ENCODE measurements around the gene SLC9A8. TPM values are rescaled to one million over a fixed set of nuclear protein-coding genes. Genes with fewer than 3 reads are reported as not detected.

SLC9A8 gene
- total RNA-seq, 1 experiment from 2014 or later: 39.9 TPM

- DNase-seq (ENCODE audit: low spot score): peak; percentile 99
Measured at GRCh38 chr20:49915380-49916145, 102.9 kb downstream of the SLC9A8 start, which contains the start of gene SPATA2. Gene SPATA2, minus strand, starts transcription at chr20:49915529. Its CDS starts 7,039 bp downstream, at chr20:49908490.

- DNase-seq (ENCODE audit: low spot score): peak; percentile 95
Measured at GRCh38 chr20:49916146-49917002, 103.7 kb downstream of the SLC9A8 start.

- DNase-seq (ENCODE audit: low spot score): no peak
Measured at GRCh38 chr20:49918446-49918845, 105.8 kb downstream of the SLC9A8 start.

DNA sequence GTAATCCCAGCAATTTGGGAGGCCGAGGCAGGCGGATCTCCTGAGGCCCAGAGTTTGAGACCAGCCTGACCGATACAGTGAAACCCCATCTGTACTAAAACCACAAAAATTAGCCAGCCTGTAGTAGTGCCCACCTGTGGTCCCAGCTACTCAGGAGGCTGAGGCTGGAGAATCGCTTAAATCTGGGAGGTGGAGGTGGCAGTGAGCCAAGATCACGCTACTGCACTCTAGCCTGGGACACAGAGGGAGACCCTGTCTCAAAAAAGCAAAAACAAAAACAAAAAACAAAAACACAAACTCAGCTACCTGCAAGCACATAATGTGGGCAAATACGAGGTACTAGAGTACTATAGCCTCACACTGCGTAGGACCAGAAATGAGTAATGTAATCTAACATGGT lies 106.4 kb downstream of the SLC9A8 start:
- DNase-seq (ENCODE audit: low spot score): no peak

DNA sequence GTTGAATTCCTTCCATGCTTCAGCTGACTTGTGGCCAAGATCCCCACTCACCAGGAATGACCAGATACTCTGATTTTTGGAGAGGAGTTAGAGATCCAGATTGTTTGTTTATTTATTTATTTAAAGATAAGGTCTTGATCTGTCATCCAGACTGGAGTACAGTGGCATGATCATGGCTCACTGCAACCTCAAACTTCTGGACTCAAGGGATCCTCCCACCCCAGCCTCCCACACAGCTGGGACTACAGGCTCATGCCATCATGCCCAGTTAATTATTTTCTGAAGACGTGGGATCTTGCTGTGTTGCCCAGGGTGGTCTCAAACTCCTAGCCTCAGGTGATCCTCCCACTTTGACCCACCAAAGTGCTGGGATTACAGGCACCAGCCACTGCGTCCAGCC lies 106.8 kb downstream of the SLC9A8 start:
- DNase-seq (ENCODE audit: low spot score): no peak

- no peak for DNase-seq (ENCODE audit: low spot score)
Measured at GRCh38 chr20:49924247-49924646, 111.6 kb downstream of the SLC9A8 start.

DNA sequence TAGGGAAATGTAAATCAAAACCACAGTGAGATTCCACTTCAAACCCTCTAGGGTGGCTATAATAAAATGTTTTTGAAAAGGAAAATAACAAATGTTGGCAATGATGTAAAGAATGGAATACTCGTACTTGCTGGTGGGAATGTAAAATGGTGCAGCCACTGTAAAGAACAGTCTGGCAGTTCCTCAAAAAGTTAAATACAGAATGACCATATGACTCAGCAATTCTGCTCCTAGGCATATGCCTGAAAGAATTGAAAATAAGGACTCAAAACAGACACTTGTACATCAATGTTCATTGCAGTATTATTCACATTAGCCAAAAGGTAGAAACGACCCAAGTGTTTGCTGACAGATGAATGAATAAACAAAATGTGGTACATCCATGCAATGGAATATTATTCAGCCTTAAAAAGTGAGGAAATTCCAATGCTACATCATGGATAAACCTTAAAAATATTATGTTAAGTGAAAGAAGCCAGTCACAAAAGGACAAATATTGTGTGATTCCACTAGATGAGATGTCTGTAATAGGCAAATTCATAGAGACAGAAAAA lies 113.3 kb downstream of the SLC9A8 start:
- no peak for DNase-seq (ENCODE audit: low spot score)

DNA sequence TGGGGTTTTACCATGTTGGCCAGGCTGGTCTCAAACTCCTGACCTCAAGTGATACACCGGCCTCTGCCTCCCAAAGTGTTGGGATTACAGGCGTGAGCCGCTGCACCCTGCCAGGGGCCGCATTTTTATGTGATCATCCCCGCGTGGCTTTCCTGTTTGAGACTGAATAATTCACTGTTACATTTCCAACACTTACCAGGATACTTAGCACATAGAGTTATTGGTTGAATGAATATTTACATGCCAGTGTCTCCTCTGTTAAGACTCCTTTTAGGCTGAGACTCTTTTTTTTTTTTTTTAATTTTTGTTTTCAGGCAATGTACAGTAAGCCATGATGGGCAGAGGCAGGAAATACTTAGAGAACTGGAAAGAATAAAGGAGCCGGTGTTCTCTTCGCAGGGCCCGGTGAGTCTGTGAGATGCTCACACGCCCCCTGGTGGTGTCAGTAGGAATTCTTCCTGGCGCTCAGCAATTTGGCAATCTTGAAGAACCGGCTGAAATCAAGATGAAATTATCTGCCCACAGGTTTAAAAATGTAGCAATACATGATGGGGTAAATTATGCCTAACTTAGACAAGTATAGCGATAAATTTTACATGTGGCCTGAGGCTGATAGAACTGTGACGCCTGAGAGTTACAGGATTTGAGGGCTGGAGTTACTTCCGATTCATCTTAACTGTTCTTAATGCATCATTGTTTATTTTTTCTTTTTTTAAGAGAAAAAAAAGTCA lies 115.9 kb downstream of the SLC9A8 start:
- DNase-seq (ENCODE audit: low spot score): peak; percentile 97

GRCh38 chr20:49929142-49929494 lies 116.5 kb downstream of the SLC9A8 start:
- DNase-seq (ENCODE audit: low spot score): no peak

DNA sequence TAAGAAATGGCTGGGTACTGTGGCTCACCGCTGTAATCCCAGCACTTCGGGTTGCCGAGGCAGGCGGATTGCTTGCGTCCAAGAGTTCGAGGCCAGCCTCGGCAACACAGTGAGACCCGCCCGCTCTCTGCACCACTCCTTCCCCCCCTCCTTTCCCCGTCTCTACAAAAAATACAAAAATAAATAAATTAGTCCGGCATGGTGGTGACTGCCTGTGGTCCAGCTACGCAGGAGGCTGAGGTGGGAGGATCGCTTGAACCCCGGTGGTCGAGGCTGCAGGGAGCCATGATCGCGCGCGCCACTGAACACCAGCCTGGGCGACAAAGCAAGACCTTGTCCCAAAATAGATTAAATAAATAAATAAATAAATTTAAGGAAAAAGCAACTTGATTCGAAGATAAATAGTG lies 123.1 kb downstream of the SLC9A8 start:
- no peak for DNase-seq (ENCODE audit: low spot score)

DNA sequence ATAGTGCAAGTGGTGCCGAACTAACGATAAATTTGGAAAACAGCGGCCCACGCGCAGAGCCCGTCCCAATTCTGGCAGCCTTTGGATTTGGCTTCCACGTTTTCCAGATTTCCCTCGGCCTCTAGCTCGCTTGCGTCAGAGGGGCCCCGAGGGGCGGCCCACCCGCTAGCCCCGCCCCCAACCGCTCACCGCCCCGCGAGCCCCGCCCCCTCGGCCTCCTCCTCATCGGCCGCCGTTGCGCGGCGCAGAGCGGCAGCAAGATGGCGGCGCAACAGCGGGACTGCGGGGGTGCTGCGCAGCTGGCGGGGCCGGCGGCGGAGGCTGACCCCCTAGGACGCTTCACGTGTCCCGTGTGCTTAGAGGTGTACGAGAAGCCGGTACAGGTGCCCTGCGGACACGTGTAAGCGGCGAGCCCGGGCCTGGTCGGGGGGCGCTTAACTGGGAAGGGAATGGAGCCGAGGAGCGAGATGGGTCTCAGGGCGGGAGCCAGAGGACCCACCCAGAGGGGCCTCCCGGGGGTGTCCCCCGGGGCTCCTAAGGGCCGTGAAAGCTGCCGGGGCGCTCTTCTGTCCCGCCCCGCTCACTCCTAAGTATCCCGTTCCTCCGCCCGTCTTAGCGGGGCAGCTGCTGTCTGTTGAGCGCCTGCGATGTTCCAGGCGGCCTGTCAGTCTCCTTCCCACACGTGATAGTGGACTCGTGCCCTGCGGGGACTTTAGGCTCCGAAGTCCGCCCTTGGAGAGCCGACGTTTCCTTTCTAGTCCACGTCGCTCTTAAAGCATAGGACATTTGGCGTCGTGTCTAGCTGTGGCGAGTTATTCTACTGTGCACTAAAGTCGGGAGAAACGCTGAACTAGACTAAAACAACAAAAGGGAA lies 123.8 kb downstream of the SLC9A8 start, which contains the start of gene RNF114:
Gene RNF114 (plus strand): TSS at position 245 of the 874 bp plus-strand sequence. CDS start 16 bp downstream, at position 261.
- peak; percentile 97 for DNase-seq (ENCODE audit: low spot score)

DNA sequence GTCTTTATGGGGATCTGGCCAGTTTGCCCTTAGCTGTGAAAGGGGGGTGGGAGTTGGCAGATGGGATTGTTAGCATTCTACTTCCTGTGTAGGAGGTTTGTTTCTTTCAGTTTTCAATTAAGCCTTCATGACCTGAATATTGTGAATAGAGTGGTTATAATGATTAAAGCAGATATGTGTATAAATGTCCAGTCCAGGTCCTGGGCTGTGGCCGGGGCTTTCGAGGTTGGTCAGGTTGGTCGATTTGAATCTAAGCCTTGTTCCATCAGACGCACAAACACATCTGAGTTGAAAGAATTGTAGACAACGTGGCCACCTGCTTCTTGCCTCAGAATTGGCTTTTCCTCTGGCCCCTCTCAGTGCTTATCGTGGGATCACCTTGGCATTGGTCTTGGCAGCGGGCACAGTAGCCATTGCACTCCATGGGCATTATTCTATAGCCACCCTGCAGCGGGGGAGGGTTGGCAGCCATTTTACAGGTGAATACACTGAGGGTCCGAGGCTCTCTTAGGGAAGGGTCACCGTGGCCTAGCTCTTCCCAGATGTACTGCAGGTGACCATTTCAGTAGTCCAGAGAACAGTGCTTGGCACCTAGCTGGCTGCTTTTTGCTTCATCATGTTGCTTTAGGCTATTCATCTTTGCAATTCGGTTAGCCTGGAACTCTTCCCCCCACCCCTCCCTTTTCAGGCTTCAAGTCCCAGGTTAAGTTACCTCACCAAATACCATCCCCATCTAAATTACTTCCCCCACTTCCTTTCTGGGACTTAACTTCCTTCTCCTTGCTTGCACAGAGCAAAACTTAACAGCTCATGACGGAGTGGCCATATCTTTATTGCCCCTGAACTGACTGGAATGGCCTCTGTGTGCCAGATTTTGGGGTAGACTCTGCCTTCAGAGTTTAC lies 124.7 kb downstream of the SLC9A8 start:
- DNase-seq (ENCODE audit: low spot score): peak; percentile 57

DNA sequence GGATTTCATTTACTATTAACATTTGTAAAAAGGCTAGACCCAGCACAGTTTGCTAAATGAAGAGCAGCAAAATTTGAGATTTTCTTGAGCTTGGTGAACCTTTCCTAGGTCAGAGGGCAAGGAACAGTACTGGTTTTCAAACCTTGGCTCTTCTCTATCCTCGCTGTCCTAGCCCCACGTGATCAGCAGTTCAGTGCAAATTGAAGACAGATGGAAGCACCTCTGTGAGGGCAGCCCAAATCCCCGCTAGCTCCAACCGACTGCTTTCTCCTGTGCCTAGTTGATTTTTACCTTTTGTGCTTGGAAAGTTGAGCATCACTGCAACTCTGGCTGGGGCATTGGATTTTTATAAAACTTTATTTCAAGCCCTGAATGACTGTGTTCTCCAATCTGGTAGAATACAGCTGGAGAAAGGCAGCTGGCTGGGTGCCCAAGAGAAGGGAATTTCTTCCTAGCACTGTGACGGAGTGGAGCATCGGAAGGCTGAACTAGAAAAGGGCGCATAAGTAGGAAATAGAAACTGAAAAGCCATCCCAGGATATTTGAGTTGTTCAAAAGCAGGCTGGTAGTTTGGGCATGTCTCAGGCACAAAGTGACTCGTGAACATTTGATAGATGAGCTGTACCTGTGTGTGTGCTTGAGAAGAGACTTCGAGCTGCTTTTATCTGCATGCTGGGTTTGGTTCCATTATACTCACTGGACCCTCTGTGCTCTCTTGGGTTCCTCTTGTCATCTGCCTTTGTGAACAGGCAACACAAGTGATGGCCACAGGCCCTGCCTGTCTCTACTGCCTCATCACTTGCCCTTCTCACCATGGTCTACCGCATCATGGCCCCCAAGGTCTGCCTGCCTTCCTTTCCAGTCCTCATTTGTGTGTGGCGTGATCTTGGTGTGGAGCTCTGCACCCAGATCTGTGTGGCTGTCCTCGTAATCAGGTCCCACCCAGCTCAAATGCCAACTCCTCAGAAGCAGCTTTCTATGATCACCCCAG lies 125.8 kb downstream of the SLC9A8 start:
- DNase-seq (ENCODE audit: low spot score): no peak

- DNase-seq (ENCODE audit: low spot score): no peak
Measured at GRCh38 chr20:49941456-49941855, 128.8 kb downstream of the SLC9A8 start.

Measured in HT-29 (cell line).